SU-DHL-6 (cell line): ENCODE data around the gene DUSP28.

Source experiments
- H2AFZ ChIP-seq: fragments of 200-600 bp; sonication (generic); 2 replicates; pipeline ENCODE4 v1.6.1; 2014; ENCODE audit warnings: low read depth, mild to moderate bottlenecking, moderate library complexity, mixed read lengths, antibody characterized with exemption, low read length; ENCODE audit not compliant: severe bottlenecking
- H3F3A ChIP-seq: fragments of 200-600 bp; shearing (Covaris generic); 2 replicates; pipeline ENCODE4 v1.6.0; 2016; ENCODE audit warnings: antibody characterized with exemption, mild to moderate bottlenecking; ENCODE audit not compliant: insufficient read depth
- H3K27ac ChIP-seq: fragments of 200-600 bp; sonication (generic); 2 replicates; pipeline ENCODE4 v1.5.1; 2016; ENCODE audit warnings: low read depth, mild to moderate bottlenecking, low read length, moderate library complexity, mixed read lengths
- H3K27me3 ChIP-seq: fragments of 200-600 bp; sonication (generic), shearing (Covaris generic); 2 replicates; pipeline ENCODE4 v1.6.0; 2014; ENCODE audit warnings: mild to moderate bottlenecking, low read length
- H3K36me3 ChIP-seq: fragments of 200-600 bp; sonication (generic); 2 replicates; pipeline ENCODE4 v1.6.1; 2014; ENCODE audit warnings: mild to moderate bottlenecking, low read length, mixed read lengths
- H3K4me2 ChIP-seq: fragments of 300-600, 200-600 bp; shearing (Covaris generic), sonication (generic); 2 replicates; pipeline ENCODE4 v1.6.0; 2014; ENCODE audit warnings: low read length, low read depth, mild to moderate bottlenecking; ENCODE audit not compliant: poor library complexity, severe bottlenecking
- H3K4me3 ChIP-seq: fragments of 200-600 bp; sonication (generic); 2 replicates; pipeline ENCODE4 v1.5.1; 2014; ENCODE audit warnings: antibody characterized with exemption, low read length, mild to moderate bottlenecking, mixed read lengths; ENCODE audit not compliant: insufficient read depth, poor library complexity, severe bottlenecking
- H3K79me2 ChIP-seq: fragments of 200-600 bp; sonication (generic); 2 replicates; pipeline ENCODE4 v1.6.1; 2014; ENCODE audit warnings: mild to moderate bottlenecking, low read length, moderate library complexity; ENCODE audit not compliant: insufficient read depth
- H3K9ac ChIP-seq: fragments of 200-600 bp; sonication (generic); 2 replicates; pipeline ENCODE4 v1.7.0; 2014; ENCODE audit warnings: mild to moderate bottlenecking, low read length
- H3K9me2 ChIP-seq: fragments of 200-600 bp; sonication (generic); replicated peaks from 2 replicates; pipeline ENCODE4 v1.6.1; 2014; ENCODE audit warnings: low read length; ENCODE audit not compliant: insufficient read depth
- H3K9me3 ChIP-seq: fragments of 200-600 bp; sonication (generic); 2 replicates; pipeline ENCODE4 v1.6.1; 2014; ENCODE audit warnings: low read length, mixed read lengths; ENCODE audit not compliant: insufficient read depth
- H4K20me1 ChIP-seq: fragments of 200-600 bp; sonication (generic); 2 replicates; pipeline ENCODE4 v1.6.1; 2014; ENCODE audit warnings: low read depth, mild to moderate bottlenecking, antibody characterized with exemption, low read length, moderate library complexity, mixed read lengths
- CTCF ChIP-seq: fragments of 200-600 bp; sonication (generic); IDR thresholded peaks from one replicate; pipeline ENCODE4 v1.5.1; 2017; ENCODE audit warnings: antibody characterized with exemption, mild to moderate bottlenecking, low read length, moderate library complexity; ENCODE audit not compliant: insufficient read depth, poor library complexity, severe bottlenecking
- EZH2phosphoT487 ChIP-seq: fragments of 200-600 bp; sonication (generic), shearing (Covaris generic); conservative IDR thresholded peaks from 2 replicates; pipeline ENCODE4 v1.6.1; 2018; ENCODE audit warnings: mild to moderate bottlenecking, antibody characterized with exemption, low read length, moderate library complexity, mixed read lengths

Gene DUSP28

DNA sequence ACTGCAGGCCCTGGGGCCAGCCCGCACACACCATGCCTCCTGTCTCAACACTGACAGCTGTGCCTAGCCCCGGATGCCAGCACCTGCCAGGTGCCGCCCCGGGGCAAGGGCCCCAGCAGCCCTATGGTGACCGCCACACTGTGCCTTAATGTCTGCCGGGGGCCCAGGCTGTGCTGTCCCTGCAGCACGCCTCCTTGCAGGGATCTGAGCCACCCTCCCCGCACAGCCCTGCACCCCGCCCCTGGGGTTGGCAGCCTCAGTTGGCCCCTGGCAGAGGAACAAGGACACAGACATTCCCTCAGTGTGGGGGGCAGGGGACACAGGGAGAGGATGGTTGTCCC is 17.9 kb downstream of the DUSP28 start:
- no peak for TF ChIP-seq CTCF
- TF ChIP-seq EZH2phosphoT487: no peak
- H3K79me2 ChIP-seq: peaks cover 26% of the 10 kb centered on the region; the same call in 1 of the 2 replicates
- H3F3A ChIP-seq: peaks cover 11% of the 10 kb centered on the region
- no peak overlapping the region for H2AFZ ChIP-seq
- no peak overlapping the region for H3K27ac ChIP-seq
- no peak overlapping the region for H3K4me2 ChIP-seq
- H3K9ac ChIP-seq: no peak overlapping the region
- H3K4me3 ChIP-seq: no peak overlapping the region
- H3K27me3 ChIP-seq: no peaks in the 10 kb centered on the region
- H3K36me3 ChIP-seq: no peaks in the 10 kb centered on the region
- H3K9me3 ChIP-seq: no peaks in the 10 kb centered on the region
- no peaks in the 10 kb centered on the region for H3K9me2 ChIP-seq
- no peaks in the 10 kb centered on the region; the same call in 1 of the 2 replicates for H4K20me1 ChIP-seq

DNA sequence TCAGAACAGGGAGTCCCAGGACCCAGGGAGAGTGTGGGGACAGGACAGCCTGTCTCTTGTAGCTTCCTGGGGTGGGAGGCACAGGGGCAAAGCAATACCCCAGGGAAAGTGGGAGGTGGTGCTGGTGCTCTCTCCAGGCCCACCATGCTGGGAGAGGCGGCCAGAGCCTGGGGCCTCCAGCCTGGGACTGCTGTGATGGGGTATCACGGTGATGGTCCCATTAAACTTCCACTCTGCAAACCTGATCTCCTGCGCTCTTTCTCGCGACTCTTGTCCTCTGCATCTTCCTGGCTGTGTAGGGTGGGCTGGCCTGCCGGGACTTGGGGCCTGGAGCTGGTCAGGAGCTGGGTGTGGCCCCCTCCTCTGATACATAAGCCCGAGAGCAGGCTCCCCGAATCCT is 18.3 kb downstream of the DUSP28 start:
- TF ChIP-seq CTCF: no peak
- TF ChIP-seq EZH2phosphoT487: no peak
- H3K27me3 ChIP-seq: no peaks in the 10 kb centered on the region
- H3K4me2 ChIP-seq: no peak overlapping the region
- no peaks in the 10 kb centered on the region for H3K36me3 ChIP-seq
- peaks cover 30% of the 10 kb centered on the region for H3K79me2 ChIP-seq
- H3K9ac ChIP-seq: no peak overlapping the region
- H3K9me3 ChIP-seq: no peaks in the 10 kb centered on the region
- no peaks in the 10 kb centered on the region; the same call in 1 of the 2 replicates for H4K20me1 ChIP-seq
- H3K27ac ChIP-seq: no peak overlapping the region
- H3F3A ChIP-seq: peaks cover 11% of the 10 kb centered on the region
- H2AFZ ChIP-seq: no peak overlapping the region
- no peaks in the 10 kb centered on the region for H3K9me2 ChIP-seq
- no peak overlapping the region for H3K4me3 ChIP-seq

DNA sequence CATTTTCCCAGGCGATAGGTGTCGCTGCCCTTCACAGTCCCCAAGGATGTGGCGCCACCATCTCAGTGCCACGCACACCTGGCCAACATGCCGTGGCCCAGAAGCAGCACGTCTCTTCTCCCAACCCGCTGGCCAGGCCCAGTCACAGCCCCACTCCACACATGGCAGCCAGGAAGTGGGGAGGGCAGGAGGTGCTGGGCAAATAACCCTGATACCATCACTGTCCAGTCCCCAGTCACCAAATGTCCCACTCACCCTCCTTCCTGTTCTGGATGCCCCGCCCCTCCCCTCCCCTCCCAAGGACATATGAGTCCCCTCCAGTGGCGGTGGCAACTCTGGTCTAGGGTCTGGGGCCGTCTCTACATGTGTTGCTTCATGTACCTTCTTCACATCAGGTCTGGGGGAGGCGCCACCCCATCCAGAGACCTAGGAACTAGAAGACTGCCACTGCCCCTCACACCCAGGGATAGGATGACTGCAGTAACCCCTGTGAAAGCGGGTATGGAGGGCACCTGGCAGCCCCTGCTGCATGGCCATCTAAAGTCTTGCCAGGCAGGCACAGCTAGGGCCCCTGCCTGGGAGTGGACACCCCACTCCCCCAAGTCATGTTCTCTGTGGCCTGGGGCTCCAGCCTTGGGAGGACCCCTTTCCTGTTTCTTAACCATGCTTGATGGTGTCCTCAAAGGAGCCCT is 19.1 kb downstream of the DUSP28 start:
- Histone ChIP-seq H3F3A (peaks cover 11% of the 10 kb centered on the region), H3K9me3 (no peaks in the 10 kb centered on the region), H3K9ac (peak overlapping the region; percentile 20; the same call in 1 of the 2 replicates), H3K4me2 (peak overlapping the region; percentile 2), H3K27ac (peak overlapping the region; percentile 61), H3K36me3 (no peaks in the 10 kb centered on the region), H3K79me2 (peaks cover 37% of the 10 kb centered on the region), H2AFZ (no peak overlapping the region), H4K20me1 (no peaks in the 10 kb centered on the region; the same call in 1 of the 2 replicates), H3K4me3 (no peak overlapping the region), H3K9me2 (no peaks in the 10 kb centered on the region), H3K27me3 (no peaks in the 10 kb centered on the region)
- TF ChIP-seq EZH2phosphoT487 (no peak), CTCF (no peak)
